ENCODE results near the gene PRKCA.
"Not testable (repeated sequence)": the region's sequence is repeated elsewhere in the genome, so short reads cannot be mapped to it uniquely, and the experiment has no call there.

PRKCA gene

DNA sequence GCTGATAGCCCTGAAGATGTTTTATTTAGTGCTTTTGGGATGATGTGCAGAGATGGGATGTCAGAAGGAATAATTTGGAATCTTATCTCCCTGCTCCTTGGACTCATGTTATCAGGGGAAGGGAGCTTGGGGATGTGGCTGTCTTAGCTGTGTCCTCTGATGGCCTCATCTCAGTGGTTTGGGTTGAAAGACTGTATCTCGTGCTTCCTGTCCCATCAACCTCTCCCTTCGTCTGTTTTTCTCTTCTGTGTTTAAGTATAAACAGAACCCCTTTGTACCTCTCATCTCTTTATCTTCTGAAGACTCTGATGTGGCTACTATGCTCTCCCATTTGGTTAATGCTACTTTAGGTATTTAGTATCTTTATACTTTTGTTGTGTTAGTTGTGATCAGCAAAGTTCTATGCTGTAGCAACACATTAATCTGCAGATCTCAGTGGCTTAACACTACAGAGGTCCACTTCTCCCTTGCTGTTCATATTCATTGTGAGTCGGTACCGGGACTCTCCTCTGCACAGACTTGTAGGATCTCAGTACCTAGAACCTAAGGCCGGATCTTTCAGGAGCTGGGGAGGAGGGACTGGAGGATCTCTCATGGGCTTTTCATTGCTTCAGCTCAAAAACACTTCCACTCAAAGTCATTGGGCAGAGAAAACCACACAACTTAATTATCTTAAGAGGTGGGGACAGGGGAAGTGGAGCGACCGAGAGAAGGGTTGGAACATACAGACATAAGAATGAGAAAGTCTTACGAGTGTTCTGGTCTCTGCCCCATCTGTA lies 28.8 kb downstream of the PRKCA start:
- no peak for DNase-seq

DNA sequence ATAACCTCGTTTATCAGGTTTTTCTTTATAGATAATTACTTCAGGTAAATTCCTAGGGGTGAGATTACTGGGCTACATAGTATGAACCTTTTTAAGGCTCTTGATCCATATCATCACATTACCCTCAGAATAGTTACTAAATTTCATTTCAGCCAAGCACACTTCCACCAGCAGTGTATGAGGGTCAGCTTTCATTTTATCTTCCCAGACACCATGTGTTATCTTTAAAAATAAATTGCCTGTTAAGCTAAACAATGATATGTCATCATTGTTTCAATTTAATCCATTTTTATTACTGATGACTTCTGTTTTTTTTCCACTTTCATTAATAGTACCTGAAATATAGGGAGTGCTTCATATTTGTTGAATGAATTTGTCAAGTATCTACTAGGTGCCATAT lies 33.4 kb downstream of the PRKCA start:
- no peak for DNase-seq

DNA sequence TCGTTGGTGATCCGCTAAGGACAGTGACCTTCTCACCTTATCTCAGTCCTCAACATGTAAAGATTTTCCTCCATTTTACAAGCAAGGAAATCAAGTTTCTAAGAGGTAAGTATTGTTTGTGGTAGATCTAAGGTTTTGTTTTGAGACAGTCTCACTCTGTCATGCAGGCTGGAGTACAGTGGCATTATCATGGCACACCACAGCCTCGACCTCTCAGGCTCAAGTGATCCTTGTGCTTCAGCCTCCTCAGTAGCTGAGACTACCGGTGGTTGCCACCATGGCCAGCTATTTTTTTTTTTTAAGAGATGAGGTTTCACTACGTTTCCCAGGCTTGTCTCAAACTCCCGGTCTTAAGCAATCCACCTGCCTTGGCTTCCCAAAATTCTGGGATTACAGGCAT lies 34.9 kb downstream of the PRKCA start:
- no peak for DNase-seq

DNA sequence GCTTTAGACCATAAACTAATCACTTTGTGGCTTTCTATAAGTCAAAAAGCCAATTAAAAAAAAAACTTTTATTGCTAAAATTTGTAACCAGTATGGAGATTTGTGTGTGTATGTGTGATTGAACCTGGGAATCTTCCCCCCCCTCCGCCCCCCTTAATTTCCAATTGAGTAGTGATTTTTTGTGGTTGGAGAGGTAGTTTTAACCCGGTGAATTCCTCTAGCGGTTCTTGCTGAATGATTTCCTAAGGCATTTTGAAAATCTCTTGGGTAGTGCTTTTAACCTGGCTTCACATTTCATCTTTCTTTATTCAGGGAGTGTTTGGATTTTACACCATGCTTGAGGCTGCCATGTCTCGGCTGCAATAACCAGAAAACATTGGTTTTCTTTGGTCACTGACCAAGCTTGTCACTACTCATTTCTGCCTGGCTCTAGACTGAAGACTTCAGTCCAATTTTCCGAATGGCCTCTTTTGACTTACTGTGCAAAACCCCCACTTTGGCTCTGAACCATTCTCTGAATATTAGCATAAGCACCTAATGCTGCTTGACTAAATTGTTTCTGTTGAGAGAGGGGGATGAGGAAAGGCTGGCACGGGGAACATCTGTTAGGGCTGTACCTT lies 35.6 kb downstream of the PRKCA start:
- no peak for DNase-seq

DNA sequence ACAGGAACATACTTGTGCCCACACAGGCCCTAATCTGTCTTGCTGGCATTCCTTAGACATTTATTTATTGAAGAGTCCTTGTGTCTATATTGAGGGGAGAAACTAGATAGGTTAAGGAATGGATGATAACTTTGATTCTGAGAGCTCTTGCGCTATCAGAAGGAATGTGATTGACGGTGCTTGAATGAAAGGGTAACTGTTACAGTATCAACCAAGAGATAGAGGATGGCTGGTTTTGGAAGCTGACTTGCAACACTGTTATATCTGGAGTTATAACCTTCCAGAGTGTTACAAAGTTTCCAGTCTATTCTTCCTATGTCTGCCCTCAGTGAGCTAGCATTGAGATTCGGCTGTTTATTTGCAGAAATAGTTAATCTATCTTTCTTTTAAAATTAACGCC lies 36.5 kb downstream of the PRKCA start:
- no peak for DNase-seq

- no peak for DNase-seq
Measured at GRCh38 chr17:66339561-66339960, 37.1 kb downstream of the PRKCA start.

DNA sequence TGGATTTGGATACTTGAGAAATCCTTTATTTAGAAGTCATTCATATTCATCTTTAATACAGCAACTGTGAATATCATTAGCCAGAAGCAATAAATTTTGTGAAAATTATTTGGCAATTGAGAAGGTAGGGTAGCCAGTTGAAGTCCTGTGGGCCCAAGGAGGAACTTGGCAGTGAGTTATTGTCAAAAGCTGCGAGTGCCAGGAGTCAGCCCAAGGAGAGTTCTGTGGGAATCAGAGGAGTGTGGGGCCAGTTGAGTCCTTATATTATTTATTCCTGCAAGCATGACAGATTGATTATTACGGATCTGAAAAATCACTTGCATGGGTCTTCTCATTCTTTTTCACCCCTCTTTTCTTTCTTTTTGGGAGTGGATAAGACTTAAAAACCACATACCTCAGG lies 38.3 kb downstream of the PRKCA start:
- no peak for DNase-seq

- no peak for DNase-seq
Measured at GRCh38 chr17:66341462-66341861, 39.0 kb downstream of the PRKCA start.

GRCh38 chr17:66342263-66342662 lies 39.9 kb downstream of the PRKCA start:
- not testable (repeated sequence) for DNase-seq

DNA sequence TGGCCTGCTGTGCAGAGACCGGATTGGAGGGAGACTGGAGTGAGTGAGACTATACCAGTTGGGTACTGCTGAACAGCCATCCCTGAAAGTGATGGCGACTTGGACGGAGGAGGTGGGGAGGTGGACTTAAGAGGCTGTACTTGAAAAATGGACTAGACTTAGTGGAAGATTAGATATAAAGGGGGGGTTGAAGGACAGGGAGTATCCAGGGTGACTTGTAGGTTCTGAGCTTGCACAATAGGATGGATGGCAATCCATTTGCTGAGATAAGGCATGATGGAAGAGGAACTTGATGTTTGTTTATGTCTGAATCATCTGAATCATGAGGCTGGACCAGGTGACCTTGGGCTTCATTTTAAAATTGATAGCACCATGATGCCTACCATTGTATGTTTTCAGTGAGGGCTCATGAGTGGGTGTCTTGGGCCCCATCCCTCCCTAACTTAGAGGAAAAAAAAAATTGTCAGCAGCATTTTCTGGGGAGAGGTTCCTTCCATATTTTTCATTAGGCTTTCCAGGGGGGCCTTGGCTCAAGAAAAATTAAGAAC lies 41.2 kb downstream of the PRKCA start:
- no peak for DNase-seq

DNA sequence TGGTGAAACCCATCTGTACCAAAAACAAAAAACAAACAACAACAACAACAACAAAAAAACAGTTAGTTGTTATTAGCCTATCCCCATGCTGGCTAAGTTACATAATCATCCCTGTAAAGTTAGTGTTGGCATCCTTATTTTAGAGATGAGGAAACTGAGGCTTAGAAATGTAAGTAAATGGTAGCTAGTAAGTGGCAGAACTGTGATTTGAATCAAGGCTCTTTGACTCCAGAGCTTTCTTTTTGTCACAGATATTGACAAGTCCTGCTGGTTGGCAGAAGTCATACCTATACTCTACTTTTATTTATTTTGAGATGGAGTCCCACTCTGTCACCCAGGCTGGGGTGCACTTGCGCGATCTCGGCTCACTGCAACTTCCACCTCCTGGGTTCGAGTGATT lies 42.1 kb downstream of the PRKCA start:
- DNase-seq: no peak

DNA sequence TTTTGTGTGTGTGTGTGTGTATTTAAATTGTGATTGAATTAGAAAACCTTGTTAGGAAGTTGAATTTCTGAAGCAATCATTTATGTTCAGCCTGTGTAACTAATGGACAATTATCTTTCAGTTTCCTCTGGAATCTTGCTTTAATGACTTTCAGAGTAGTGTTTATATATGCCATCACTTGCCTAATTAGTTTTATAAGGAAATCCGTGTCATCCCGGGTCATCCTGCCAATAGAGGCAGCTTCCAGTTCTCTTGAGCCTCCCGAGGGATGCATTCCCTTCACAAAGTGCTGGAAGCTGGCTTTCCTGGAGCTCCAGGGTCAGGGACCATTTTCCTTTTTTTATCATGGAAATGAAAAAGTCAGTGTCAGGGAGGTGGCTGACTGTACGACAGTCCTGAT lies 42.9 kb downstream of the PRKCA start:
- no peak for DNase-seq

GRCh38 chr17:66345949-66346638 lies 43.7 kb downstream of the PRKCA start:
- DNase-seq: not testable (repeated sequence)

DNA sequence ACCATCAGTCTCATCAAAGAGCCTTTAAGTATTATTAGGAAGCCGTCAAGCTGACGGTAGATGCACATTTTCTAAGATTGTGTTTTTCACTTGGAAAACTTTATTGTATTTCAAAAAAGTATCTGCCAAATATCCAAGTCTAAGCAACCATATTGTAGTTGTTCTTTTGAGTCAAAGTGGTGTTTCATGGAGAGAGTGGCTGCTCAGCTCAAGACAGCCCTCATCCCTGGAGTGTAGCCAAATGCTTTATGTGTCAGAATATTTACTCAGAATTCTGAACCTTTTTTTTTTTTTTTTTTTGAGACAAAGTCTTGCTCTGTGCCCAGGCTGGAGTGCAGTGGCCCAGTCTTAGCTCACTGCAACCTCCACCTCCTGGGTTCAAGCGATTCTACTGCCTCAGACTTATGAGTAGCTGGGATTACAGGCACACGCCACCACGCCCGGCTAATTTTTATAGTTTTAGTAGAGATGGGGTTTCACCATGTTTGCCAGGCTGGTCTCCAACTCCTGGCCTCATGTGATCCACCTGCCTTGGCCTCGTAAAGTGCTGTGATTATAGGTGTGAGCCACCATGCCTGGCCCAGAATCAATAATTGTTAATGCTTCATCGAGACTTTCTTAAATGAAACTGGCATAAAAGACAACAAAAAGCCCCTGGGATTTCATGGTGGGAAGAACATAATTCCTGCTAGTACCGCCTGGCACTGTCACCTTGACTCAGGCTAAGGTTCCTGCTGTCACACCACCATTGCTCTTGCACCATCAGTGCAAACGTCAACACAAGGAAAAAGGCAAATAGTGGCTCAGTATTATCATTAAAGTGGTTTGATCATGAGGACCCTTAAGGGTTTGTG lies 45.5 kb downstream of the PRKCA start:
- no peak for DNase-seq

DNA sequence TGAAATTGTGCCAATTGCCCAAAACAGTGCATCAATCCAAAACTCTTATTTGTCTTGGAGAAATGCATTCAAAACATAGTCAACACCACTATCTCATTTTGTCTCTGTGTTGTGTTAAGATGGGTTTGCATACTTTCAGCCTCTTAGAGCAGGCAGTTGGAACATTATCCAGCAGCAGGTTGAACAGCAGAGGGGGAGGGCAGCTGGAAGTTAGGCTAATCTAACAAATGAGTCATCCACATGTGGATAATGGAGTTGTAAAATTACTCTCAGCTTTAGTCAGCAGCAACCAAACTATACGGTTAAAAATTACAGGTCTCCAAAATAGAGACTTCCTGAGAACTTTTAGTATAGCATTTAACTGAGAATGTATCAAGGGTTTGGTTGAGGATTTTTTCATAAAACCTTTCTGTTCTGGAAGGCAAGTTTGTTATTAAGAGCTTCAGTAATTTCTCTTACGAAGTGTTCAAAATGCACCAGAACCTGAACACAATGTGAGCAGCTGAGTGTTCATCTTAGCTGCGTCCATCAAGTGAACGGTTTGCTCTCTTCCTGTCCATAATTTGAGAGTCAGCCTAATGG lies 46.3 kb downstream of the PRKCA start:
- DNase-seq: no peak

DNA sequence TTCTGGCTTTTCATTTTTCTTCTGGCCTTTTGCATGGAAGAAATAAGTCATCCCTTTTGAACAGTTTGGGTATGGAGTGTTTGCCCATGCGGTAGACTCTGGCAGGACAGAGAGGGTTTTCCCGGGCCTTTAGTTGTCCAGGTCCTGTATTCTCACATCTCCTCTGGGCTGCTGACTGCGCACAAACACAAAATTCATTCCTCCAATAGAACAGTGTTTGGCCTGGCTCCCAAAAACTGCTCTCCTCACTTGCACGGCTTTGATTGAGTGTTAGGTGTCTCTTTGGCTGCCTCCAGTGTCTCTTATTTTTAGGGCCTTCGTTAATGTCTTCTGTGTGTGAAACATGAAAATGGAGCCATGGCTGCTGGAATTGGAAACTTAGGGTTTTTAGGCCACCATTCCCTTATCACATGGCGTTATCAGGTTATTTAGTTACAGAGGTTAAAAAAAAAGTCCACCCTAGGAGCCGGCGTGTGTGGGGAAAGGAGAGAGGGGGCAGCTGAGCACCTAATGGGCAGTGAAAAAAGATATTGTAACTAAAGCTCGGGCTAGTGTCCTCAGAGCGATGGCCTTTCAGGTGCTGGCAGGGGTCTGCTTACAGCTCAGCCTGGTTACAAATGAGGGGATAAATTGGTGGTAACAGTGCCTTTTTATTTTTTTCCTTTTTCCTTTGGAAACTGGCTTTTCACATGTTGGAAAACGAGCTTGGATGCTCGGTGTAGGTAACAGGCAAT lies 47.3 kb downstream of the PRKCA start:
- DNase-seq: no peak

DNA sequence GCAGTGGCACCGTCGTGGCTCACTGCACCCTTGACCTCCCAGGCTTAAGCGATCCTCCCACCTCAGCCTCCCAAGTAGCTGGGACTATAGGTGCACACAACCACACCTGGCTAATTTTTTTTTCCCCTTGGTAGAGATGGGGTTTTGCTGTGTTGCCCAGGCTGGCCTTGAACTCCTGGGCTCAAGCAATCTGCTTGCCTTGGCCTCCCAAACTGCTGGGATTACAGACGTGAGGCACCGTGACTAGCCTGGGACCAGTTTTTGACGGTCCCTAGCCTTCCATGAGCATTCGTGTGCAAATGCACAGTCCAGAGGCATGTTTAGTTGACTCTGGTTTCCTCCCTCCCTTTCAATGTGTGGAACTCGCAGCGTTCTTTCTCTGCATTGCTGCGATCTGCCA lies 48.2 kb downstream of the PRKCA start:
- not testable (repeated sequence) for DNase-seq

DNA sequence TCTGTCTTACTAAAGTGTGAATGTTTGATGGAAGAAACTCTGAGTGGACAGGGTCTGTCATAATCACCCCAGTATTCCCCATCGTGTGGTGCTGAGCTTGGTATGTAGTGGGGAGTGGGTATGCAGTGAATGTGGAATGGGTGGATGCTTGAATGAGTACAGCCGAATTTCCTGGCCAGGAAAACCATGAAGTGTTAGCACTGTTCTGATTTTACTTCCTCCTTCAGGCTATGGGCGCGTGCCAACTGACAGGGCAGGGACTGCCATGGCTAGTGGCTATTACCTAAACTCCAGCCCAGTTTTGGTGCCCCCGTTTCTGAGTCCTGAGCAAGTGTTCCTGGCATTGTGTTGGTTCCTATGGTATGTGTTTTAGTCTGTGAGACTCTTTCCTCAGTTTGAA lies 48.6 kb downstream of the PRKCA start:
- DNase-seq: no peak

- no peak for DNase-seq
Measured at GRCh38 chr17:66351701-66352100, 49.3 kb downstream of the PRKCA start.

- DNase-seq: no peak
Measured at GRCh38 chr17:66353937-66354401, 51.6 kb downstream of the PRKCA start.

DNA sequence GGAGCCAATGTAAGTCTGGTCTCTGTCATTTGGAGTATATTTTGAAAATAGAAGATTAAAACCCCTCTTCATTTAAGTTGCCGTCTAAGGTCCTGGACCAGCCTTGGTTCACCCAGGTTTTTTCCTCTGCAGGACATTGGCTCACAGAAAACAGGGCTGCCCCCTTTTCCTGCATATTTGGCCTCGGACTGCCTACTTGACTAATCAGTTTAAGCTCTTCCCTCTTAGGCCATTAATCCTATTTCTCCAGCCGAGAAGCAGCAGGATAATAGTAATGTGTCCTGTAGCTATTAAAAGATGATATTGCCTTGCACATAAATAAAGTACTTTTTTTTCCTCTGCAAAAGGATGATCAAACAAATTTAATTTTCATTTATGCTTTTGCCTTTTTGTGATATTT lies 52.1 kb downstream of the PRKCA start:
- no peak for DNase-seq

DNA sequence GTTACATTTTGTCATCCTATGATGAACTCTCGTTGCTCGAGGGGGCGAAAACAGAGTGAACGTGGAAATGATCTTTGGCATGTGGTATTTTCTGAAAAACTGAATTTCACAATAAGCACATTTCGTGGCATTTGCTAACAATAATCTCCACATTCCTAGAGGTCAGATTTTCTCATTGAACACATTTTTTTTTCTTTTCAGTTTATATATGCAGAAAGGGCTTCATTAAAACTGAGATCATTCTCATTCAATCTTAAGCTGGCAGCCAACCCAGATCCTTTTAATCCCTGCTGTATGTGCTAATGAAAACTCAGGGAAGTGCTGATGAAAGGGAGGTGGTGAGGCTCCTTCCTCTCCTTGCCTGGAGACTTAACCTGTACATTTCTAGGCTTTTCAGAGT lies 52.6 kb downstream of the PRKCA start:
- DNase-seq: no peak
